Fibroblast of skin of right biceps (primary cell): ENCODE data around the gene ESYT2.

Experiments
- DNase-seq: peaks from one replicate; pipeline ENCODE4 v3.0.0-alpha.2; 2013

The ESYT2 gene

GRCh38 chr7:158825628-158826289 lies 3.5 kb downstream of the ESYT2 start:
- DNase-seq: no peak

- no peak for DNase-seq
Measured at GRCh38 chr7:158824028-158824427, 5.3 kb downstream of the ESYT2 start.

- DNase-seq: peak; percentile 74
Measured at GRCh38 chr7:158821171-158822031, 7.9 kb downstream of the ESYT2 start.

GRCh38 chr7:158820656-158821055 lies 8.7 kb downstream of the ESYT2 start:
- peak; percentile 38 for DNase-seq

- no peak for DNase-seq
Measured at GRCh38 chr7:158819571-158820203, 9.6 kb downstream of the ESYT2 start.

GRCh38 chr7:158818325-158819213 lies 10.7 kb downstream of the ESYT2 start:
- peak; percentile 89 for DNase-seq

GRCh38 chr7:158816995-158817394 lies 12.3 kb downstream of the ESYT2 start:
- DNase-seq: no peak

- no peak for DNase-seq
Measured at GRCh38 chr7:158816271-158816670, 13.0 kb downstream of the ESYT2 start.

GRCh38 chr7:158815800-158816128 lies 13.5 kb downstream of the ESYT2 start:
- no peak for DNase-seq

GRCh38 chr7:158815083-158815799 lies 14.1 kb downstream of the ESYT2 start:
- DNase-seq: peak; percentile 37

- no peak for DNase-seq
Measured at GRCh38 chr7:158814637-158815036, 14.7 kb downstream of the ESYT2 start.

GRCh38 chr7:158812684-158813083 lies 16.6 kb downstream of the ESYT2 start:
- no peak for DNase-seq

- DNase-seq: no peak
Measured at GRCh38 chr7:158811894-158812293, 17.4 kb downstream of the ESYT2 start.

- DNase-seq: peak; percentile 60
Measured at GRCh38 chr7:158811461-158811860, 17.8 kb downstream of the ESYT2 start.

GRCh38 chr7:158810846-158811245 lies 18.5 kb downstream of the ESYT2 start:
- DNase-seq: no peak

- no peak for DNase-seq
Measured at GRCh38 chr7:158809596-158809995, 19.7 kb downstream of the ESYT2 start.

- no peak for DNase-seq
Measured at GRCh38 chr7:158808126-158808525, 21.2 kb downstream of the ESYT2 start.

GRCh38 chr7:158805937-158806336 lies 23.4 kb downstream of the ESYT2 start:
- no peak for DNase-seq

- no peak for DNase-seq
Measured at GRCh38 chr7:158805414-158805813, 23.9 kb downstream of the ESYT2 start.

- no peak for DNase-seq
Measured at GRCh38 chr7:158804335-158804734, 25.0 kb downstream of the ESYT2 start.

GRCh38 chr7:158803367-158803969 lies 25.8 kb downstream of the ESYT2 start:
- DNase-seq: no peak
